Mucosa of descending colon (tissue), 3 donors: Measurements from ENCODE around the gene TFPI2. TPM values are rescaled to one million over a fixed set of nuclear protein-coding genes. Genes with fewer than 3 reads are reported as not detected.

Experiments used
- ATAC-seq: fragments of 200-7000 bp; cut with Tn5 transposase; one replicate; pipeline ENCODE4 v1.9.1; 2020; ENCODE audit warnings: mild to moderate bottlenecking, moderate library complexity
- DNase-seq, 3 donors: peaks; one replicate each; pipeline ENCODE4 v3.0.0-alpha.2; 2020
- H3K36me3 ChIP-seq: fragments of 200-600 bp; one replicate; pipeline ENCODE4 v1.8.0; 2021; ENCODE audit warnings: low read depth, mild to moderate bottlenecking
- H3K4me1 ChIP-seq: fragments of 200-600 bp; one replicate; pipeline ENCODE4 v1.8.0; 2021; ENCODE audit warnings: low read depth, mild to moderate bottlenecking
- H3K4me3 ChIP-seq: fragments of 200-600 bp; one replicate; pipeline ENCODE4 v1.8.0; 2021; ENCODE audit warnings: mild to moderate bottlenecking
- H3K9me3 ChIP-seq: fragments of 200-600 bp; one replicate; pipeline ENCODE4 v1.8.0; 2021; ENCODE audit warnings: mild to moderate bottlenecking
- CTCF ChIP-seq: fragments of 200-600 bp; IDR thresholded peaks from one replicate; pipeline ENCODE4 v1.8.0; 2022; ENCODE audit warnings: antibody characterized with exemption, mild to moderate bottlenecking
- intact Hi-C, 2 donors: fragments of 100-400 bp; cut with DNase I in 1 of 2; cut with micrococcal nuclease in 1 of 2; formaldehyde crosslinking; loops; one replicate each; pipeline versions ENCODE4 v1.11.0 to v1.11.1; 2022; cut with DNase I, micrococcal nuclease
- total RNA-seq, 3 donors: library from RNA; stranded (reverse); fragmentation: NEBNext Ultra II Directional in 2 of 3; extraction: Animal tissue kit (Norgen Biotek cat#: 25700) in 2 of 3; gene quantifications; one replicate each; pipeline versions ENCODE4 v1.2.1 to v1.2.4, GENCODE V29; 2021 to 2023
- donor health status: DM: no; HTN: no; CAD: no; lungs with moderate emphysema.
- donor health status: DM: no; HTN: no; CAD: no.
- donor health status: DM: no; HTN: yes; CAD: no.

The TFPI2 gene
- total RNA-seq, 3 donors from 2014 or later = 0.41 to 0.61 (median 0.46) TPM

GRCh38 chr7:93835702-93836101, 54.9 kb downstream of the TFPI2 start:
- no peak for TF ChIP-seq CTCF
- Histone ChIP-seq H3K4me3 (no peak overlapping the region), H3K9me3 (no peaks in the 10 kb centered on the region), H3K4me1 (no peaks in the 10 kb centered on the region), H3K36me3 (no peaks in the 10 kb centered on the region)
- intact Hi-C loops = no loop called here
- no peak for ATAC-seq
- no peak for DNase-seq

Other genes starting within 250 kb of the TFPI2 start
- gene GNGT1, start 15.8 kb upstream of the TFPI2 start, total RNA-seq = not detected
- 1 to 10 TPM; 1.7 to 7.7 (median 3.4) TPM for gene GNG11, start 31.0 kb upstream of the TFPI2 start, total RNA-seq
- 10 to 100 TPM; 16.4 to 21.4 (median 18.9) TPM for gene BET1, start 113.6 kb upstream of the TFPI2 start, total RNA-seq